Panc1 (cell line): ENCODE measurements around the gene HORMAD1. TPM values are rescaled to one million over a fixed set of nuclear protein-coding genes. Genes with fewer than 3 reads are reported as not detected.

Experiments
- ATAC-seq: fragments of 200-7000 bp; cut with Tn5 transposase; 2 replicates; pipeline ENCODE4 v1.9.1; 2020; ENCODE audit warnings: mild to moderate bottlenecking, moderate library complexity
- BruUV-seq: library from RNA; stranded (reverse); fragments of 400-500 nt; replicated peaks from 2 replicates; lab custom pipeline; 2021; lab: Mats Ljungman, UMichigan
- CTCF ChIA-PET: fragments of 300-600 bp; sonication (Branson Sonifier 250); formaldehyde crosslinking; loops from one replicate; lab custom pipeline; 2022; ENCODE audit warnings: antibody characterized with exemption; lab: Charles Lee
- POLR2A ChIA-PET: fragments of 300-600 bp; sonication (Branson Sonifier 250); formaldehyde crosslinking; loops from one replicate; lab custom pipeline; 2022; ENCODE audit warnings: antibody characterized with exemption; lab: Charles Lee
- DNase-seq: peaks from one replicate; pipeline ENCODE4 v3.0.0-alpha.2; 2010; ENCODE audit warnings: low read depth, low spot score
- H3K27ac ChIP-seq: 2 replicates; pipeline ENCODE4 v1.5.1; 2011; ENCODE audit warnings: mild to moderate bottlenecking, low read length, inconsistent platforms
- H3K27me3 ChIP-seq: fragments of 200-500 bp; sonication (Bioruptor generic); 2 replicates; pipeline ENCODE4 v1.6.0; 2014; ENCODE audit warnings: low read length, inconsistent platforms; ENCODE audit not compliant: control insufficient read depth, insufficient read depth
- H3K36me3 ChIP-seq: fragments of 200-500 bp; sonication (Bioruptor generic); 2 replicates; pipeline ENCODE4 v1.5.1; 2014; ENCODE audit warnings: inconsistent platforms, mild to moderate bottlenecking, low read length, moderate library complexity; ENCODE audit not compliant: control insufficient read depth, insufficient read depth
- H3K4me1 ChIP-seq: 2 replicates; pipeline ENCODE4 v1.5.1; 2011; ENCODE audit warnings: inconsistent platforms, mild to moderate bottlenecking, low read length, moderate library complexity; ENCODE audit not compliant: control insufficient read depth, insufficient read depth
- H3K4me3 ChIP-seq, 2 experiments: 2 replicates each; pipeline ENCODE4 v1.5.1; 2011 to 2012; ENCODE audit warnings: low read depth in 2 of 2, low read length in 2 of 2, mild to moderate bottlenecking in 2 of 2, inconsistent platforms in 1 of 2, moderate library complexity in 1 of 2
- H3K9me3 ChIP-seq: fragments of 200-500 bp; sonication (Bioruptor generic); 2 replicates; pipeline ENCODE4 v1.5.1; 2014; ENCODE audit warnings: low read depth, mild to moderate bottlenecking, inconsistent platforms, low read length, moderate library complexity; ENCODE audit not compliant: control insufficient read depth, insufficient read depth
- POLR2AphosphoS5 ChIP-seq: IDR thresholded peaks from 2 replicates; pipeline ENCODE4 v1.6.1; 2012; ENCODE audit warnings: mild to moderate bottlenecking, low read depth, low read length, moderate library complexity
- SIN3A ChIP-seq: IDR thresholded peaks from 2 replicates; pipeline ENCODE4 v1.6.1; 2012; ENCODE audit warnings: low read depth, mild to moderate bottlenecking, low read length, moderate library complexity, borderline replicate concordance; ENCODE audit not compliant: insufficient read depth
- TCF7L2 ChIP-seq: IDR thresholded peaks from 2 replicates; pipeline ENCODE4 v1.6.1; 2011; ENCODE audit warnings: mild to moderate bottlenecking, low read depth, low read length, inconsistent platforms
- in situ Hi-C: cut with HindIII; loops from 2 replicates; pipeline ENCODE4 v1.10.0; 2016; ENCODE audit warnings: low sequenced_read_pairs, low pct_unique_long_range_greater_than_20kb
- intact Hi-C: fragments of 100-400 bp; cut with micrococcal nuclease; formaldehyde crosslinking; loops from one replicate; pipeline ENCODE4 v1.10.0; 2022; ENCODE audit not compliant: unreplicated experiment
- total RNA-seq: library from RNA; stranded (reverse); gene quantifications from one replicate; pipeline ENCODE4 v1.2.1, GENCODE V29; 2021; ENCODE audit not compliant: unreplicated experiment
- TF ChIP-seq, protein P1 (sequence below), 2 experiments: IDR thresholded peaks; 2 replicates each; pipeline ENCODE4 v1.6.1; 2011 to 2012; ENCODE audit warnings: low read depth in 2 of 2, control low read depth in 1 of 2, low read length in 1 of 2, mild to moderate bottlenecking in 1 of 2, moderate library complexity in 1 of 2; ENCODE audit not compliant: insufficient read depth in 1 of 2
- TF ChIP-seq, protein P2 (sequence below): fragments of 450-650 bp; IDR thresholded peaks from 2 replicates; pipeline ENCODE4 v1.5.1; 2017; ENCODE audit warnings: mild to moderate bottlenecking

The HORMAD1 gene
- total RNA-seq, 1 experiment from 2014 or later: not detected

DNA sequence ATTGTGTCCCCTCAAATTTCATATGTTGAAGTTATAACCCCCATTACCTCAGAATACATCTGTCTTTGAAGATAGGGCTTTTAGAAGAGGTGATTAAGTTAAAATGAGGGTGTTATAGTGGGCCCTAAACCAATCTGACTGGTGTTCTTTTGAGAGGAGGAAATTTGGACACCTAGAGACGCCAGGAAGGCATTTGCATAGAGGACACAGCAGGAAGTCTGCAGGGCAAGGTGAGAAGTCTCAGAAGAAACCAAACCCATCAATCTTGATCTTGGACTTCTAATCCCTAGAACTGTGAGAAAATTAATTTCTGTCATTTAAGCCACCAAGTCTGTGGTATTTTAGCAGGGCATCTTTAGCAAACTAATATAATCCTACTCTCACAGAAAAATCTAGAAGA lies 36.8 kb downstream of the HORMAD1 start:
- ChIA-PET CTCF (no interaction called here), POLR2A (no interaction called here)
- no peak overlapping the region for H3K27ac ChIP-seq
- H3K36me3 ChIP-seq: no peaks in the 10 kb centered on the region
- TF ChIP-seq TCF7L2: no peak
- TF ChIP-seq, protein P1, sequence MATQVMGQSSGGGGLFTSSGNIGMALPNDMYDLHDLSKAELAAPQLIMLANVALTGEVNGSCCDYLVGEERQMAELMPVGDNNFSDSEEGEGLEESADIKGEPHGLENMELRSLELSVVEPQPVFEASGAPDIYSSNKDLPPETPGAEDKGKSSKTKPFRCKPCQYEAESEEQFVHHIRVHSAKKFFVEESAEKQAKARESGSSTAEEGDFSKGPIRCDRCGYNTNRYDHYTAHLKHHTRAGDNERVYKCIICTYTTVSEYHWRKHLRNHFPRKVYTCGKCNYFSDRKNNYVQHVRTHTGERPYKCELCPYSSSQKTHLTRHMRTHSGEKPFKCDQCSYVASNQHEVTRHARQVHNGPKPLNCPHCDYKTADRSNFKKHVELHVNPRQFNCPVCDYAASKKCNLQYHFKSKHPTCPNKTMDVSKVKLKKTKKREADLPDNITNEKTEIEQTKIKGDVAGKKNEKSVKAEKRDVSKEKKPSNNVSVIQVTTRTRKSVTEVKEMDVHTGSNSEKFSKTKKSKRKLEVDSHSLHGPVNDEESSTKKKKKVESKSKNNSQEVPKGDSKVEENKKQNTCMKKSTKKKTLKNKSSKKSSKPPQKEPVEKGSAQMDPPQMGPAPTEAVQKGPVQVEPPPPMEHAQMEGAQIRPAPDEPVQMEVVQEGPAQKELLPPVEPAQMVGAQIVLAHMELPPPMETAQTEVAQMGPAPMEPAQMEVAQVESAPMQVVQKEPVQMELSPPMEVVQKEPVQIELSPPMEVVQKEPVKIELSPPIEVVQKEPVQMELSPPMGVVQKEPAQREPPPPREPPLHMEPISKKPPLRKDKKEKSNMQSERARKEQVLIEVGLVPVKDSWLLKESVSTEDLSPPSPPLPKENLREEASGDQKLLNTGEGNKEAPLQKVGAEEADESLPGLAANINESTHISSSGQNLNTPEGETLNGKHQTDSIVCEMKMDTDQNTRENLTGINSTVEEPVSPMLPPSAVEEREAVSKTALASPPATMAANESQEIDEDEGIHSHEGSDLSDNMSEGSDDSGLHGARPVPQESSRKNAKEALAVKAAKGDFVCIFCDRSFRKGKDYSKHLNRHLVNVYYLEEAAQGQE (IDR thresholded peaks at IDR 0.05; ENCODE audit: insufficient read depth in 1 of 2, low read depth in 2 of 2, low read length in 1 of 2): no peak
- TF ChIP-seq SIN3A: no peak
- TF ChIP-seq POLR2AphosphoS5: no peak
- TF ChIP-seq, protein P2, sequence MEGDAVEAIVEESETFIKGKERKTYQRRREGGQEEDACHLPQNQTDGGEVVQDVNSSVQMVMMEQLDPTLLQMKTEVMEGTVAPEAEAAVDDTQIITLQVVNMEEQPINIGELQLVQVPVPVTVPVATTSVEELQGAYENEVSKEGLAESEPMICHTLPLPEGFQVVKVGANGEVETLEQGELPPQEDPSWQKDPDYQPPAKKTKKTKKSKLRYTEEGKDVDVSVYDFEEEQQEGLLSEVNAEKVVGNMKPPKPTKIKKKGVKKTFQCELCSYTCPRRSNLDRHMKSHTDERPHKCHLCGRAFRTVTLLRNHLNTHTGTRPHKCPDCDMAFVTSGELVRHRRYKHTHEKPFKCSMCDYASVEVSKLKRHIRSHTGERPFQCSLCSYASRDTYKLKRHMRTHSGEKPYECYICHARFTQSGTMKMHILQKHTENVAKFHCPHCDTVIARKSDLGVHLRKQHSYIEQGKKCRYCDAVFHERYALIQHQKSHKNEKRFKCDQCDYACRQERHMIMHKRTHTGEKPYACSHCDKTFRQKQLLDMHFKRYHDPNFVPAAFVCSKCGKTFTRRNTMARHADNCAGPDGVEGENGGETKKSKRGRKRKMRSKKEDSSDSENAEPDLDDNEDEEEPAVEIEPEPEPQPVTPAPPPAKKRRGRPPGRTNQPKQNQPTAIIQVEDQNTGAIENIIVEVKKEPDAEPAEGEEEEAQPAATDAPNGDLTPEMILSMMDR: no peak
- DNase-seq (no peak), ATAC-seq (no peak)
- no peaks in the 10 kb centered on the region for H3K9me3 ChIP-seq
- BruUV-seq: no TSS peak
- in situ Hi-C loops (no loop called here), intact Hi-C loops (no loop called here)
- H3K4me1 ChIP-seq: no peaks in the 10 kb centered on the region
- no peaks in the 10 kb centered on the region for H3K27me3 ChIP-seq
- H3K4me3 ChIP-seq: no peak overlapping the region

DNA sequence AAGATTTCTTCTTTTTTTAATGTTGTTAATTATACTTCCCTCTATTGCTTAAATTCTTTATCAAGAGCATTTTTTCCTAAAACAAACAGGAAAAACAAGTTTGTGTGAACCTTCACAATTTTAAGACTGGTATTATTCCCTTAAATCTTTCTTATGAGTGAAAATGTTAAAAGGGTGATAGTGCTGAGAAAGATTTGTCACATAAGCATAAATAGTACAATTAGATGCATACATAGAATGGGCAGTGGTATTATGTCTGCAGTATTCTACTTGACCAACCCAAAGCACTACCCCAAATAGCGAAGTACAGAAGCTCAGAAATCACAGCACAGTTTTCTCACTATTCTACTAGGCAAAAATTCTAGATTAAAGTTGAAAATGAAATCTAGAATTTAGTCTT lies 41.7 kb downstream of the HORMAD1 start:
- TF ChIP-seq POLR2AphosphoS5: no peak
- no peak for TF ChIP-seq TCF7L2
- TF ChIP-seq SIN3A: no peak
- TF ChIP-seq, protein P2: no peak
- TF ChIP-seq, protein P1 (IDR thresholded peaks at IDR 0.05; ENCODE audit: insufficient read depth in 1 of 2, low read depth in 2 of 2, low read length in 1 of 2): no peak
- H3K27me3 ChIP-seq: no peaks in the 10 kb centered on the region
- no peaks in the 10 kb centered on the region for H3K9me3 ChIP-seq
- in situ Hi-C loops (no loop called here), intact Hi-C loops (no loop called here)
- BruUV-seq: no TSS peak
- H3K36me3 ChIP-seq: no peaks in the 10 kb centered on the region
- POLR2A ChIA-PET: no interaction called here
- ATAC-seq (no peak), DNase-seq (no peak)
- no peak overlapping the region for H3K4me3 ChIP-seq
- CTCF ChIA-PET: no interaction called here
- H3K4me1 ChIP-seq: no peaks in the 10 kb centered on the region
- H3K27ac ChIP-seq: no peak overlapping the region
